GM19324 (cell line): ENCODE results near the gene GMDS.

ENCODE experiments used
- ATAC-seq: cut with Tn5 transposase; IDR thresholded peaks from one replicate; pipeline ENCODE4 v1.9.1; 2021; ENCODE audit warnings: mild to moderate bottlenecking, moderate library complexity; ENCODE audit not compliant: unreplicated experiment, low FRiP score

GMDS gene

DNA sequence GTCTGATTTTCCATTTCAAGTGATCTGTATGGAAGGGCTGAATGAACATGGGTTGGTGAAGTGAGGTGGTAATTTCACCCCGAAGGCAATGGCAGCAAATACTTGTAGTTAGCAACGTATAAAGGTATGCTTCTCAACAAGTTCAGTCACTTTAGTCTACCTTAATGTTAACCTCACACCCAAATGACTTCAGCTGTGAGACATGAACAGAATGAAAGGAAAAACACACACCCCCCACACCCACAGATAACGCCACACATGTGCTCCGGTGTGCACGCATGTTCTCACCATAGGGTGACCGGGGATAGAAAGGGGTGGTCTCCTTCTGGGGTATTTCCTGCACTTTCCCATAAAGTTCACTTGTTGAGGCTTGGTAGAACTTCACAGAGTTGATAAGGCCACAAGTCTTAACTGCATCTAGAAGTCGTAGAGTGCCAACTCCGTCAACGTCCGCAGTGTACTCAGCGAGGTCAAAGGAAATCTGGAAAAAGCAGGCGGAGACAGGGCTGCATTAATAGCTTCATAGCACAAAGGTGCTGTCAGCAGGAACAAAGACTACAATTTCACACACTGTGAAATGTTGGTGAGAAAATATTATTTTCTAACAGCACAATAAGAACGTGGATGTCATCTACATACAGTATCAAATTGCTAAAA, 284.8 kb downstream of the GMDS start:
- no peak for ATAC-seq

- ATAC-seq = no peak
These were observed 287.1 kb downstream of the GMDS start for GRCh38 chr6:1958257-1958656.

GRCh38 chr6:1957746-1958145, 287.7 kb downstream of the GMDS start:
- ATAC-seq = no peak

- ATAC-seq = no peak
These were observed 292.6 kb downstream of the GMDS start for GRCh38 chr6:1952740-1953360.

DNA sequence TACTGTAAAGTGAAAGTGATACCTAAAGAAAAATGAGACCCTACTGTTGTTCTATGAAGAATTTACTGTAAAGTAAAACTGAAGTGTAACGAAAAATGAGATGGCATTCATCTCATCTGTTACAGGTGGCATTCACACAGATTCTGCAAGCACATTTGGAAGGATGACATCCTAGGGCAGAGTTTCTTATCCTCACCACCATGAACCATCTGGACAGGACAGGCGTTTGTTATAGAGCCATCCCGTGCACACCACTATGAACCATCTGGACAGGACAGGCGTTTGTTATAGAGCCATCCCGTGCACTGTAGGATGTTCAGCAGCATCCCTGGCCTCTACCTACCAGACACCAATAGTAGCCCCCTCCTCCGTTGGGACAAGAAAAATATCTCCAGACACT, 294.8 kb downstream of the GMDS start:
- ATAC-seq = no peak

- no peak for ATAC-seq
These were observed 295.9 kb downstream of the GMDS start for GRCh38 chr6:1949538-1949937.

- ATAC-seq = no peak
These were observed 297.5 kb downstream of the GMDS start for GRCh38 chr6:1947922-1948321.

DNA sequence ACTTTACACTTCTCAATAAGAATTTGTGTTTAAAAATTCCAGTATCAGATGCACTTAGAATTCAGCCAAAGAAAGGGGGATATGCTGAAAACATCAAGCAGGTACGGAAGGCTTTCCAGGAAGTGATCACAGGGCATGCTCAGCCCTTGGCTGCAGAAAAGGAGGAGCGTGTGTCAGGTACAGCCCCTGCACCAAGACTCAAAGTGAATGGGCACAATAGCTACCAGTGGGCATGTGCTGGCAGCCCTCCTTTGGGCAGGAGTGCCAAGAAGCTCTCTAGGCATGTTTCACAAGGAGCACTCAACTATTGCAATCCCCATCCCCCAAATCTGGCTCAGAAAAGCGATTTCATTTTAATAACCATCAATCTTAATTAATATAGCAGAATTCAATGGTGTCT, 298.8 kb downstream of the GMDS start:
- ATAC-seq = no peak

DNA sequence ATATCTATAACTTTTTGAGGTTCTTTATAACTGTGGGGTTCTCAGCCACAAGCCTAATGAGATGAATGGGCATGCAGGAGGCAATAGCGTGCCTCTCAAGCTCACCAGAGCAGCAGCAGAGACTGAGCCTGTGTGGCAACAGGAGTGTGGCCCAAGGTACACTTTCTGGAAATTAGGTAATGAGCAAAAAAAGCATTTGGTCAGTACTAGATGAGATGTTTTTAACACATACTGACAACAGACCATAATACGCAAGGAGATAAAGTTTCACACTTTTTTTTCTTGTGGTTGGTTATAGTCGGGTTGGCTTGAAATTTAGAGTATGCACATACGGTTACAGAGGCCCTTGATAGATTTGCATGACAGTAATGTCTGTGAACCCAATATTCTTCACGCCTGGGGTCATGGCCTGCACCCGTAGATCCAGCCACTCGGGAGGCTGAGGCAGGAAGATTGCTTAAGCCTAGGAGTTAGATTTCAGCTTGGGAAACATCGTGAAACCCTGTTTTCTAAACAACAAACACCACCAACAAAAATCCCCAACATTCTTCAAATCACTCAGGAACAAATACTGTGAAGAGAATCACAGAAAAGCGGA, 300.1 kb downstream of the GMDS start:
- no peak for ATAC-seq

DNA sequence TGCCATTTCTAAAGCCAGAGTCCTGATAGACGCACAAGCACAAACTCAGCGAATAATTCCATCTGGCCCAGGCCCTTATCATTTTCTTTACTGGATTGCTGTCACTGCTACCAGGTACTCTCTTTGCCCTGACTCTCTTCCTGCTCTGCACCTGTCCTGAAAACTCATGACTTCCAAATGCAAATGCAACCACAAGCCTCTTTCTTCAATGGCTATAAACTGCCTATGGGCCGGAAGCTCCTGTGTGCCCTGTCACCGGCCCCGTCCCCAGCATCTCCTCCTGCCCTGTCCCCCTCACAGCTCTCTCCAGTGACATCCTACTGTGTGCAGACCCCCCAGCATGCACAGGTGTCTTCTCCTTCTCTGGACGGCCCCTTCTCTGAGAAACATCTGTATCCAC, 302.6 kb downstream of the GMDS start:
- ATAC-seq = peak; percentile 68

DNA sequence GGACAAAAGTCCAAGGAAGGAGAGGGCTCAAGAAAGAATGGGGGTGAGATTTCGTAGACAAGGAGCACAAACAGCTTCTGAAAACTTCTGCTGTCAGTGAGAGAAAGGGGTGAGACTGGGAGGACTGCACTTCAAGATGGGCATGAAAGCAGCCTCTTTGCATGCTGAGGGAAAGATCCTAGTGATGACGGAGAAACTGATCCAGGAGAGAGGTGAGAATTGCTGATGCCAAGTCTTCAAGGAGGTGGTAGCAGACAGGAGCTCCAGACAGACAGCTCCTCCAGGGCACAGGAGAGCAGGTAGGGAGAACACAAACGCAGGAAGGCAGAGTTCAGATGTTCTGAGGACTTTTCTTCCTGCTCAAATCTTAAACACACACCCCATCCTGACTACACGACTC, 303.9 kb downstream of the GMDS start:
- ATAC-seq = no peak

DNA sequence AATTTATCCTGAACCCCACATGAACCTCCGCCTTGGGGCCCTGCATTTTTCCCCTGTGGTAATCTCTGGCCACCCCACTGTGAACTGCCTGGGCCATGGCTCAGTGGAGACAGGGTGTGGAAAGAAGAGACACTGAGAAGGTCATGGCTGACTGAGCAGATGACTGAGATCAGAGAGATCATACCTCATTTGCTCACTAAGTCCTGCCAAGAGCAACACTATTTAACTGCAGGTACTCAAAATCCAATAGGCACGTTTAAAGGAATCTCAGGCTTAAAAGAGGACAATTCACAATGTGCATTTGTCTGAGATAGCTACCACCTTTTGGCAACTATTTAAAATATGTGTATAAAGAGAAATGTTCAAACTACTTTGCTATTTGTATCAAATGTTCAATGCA, 305.0 kb downstream of the GMDS start:
- ATAC-seq = no peak

DNA sequence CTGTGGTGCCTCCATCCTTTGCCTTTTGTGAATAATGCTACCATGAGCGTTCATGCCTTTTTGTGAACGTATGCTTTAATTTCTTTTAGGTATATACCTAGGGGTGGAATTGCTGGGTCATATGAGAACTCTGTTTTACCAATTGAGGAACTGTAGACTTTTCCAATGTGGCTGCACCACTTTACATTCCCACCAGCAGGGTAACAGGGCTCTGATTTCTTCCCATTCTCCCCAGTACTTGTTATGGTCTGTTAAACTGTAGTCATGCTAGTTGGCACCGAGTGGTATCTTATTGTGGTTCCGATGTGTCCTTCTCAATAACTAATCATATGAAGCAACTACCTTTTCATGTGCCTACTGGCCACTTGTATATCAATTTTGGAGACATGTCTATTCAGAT, 312.1 kb downstream of the GMDS start:
- ATAC-seq = no peak

GRCh38 chr6:1931817-1932216, 313.6 kb downstream of the GMDS start:
- ATAC-seq = no peak

- no peak for ATAC-seq
These were observed 315.0 kb downstream of the GMDS start for GRCh38 chr6:1930356-1930755.

DNA sequence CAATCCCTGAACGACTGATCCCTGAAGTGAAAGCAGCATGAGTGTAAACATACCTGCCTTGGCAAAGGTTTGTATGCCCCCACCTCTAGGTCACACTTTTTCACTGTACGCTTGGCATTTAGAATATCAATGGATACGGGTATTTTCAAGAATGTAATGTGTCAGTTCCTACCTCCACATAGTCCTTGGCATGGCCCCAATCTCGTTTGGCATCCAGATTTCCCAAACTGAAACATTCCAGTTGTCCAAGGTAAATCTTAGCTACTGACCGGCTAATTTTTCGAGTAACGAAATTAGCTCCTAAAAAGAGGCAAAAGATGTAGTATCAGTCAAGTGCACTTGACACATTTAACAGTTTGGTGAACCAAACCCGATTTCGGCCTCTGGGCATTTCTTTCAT, 315.5 kb downstream of the GMDS start:
- no peak for ATAC-seq

DNA sequence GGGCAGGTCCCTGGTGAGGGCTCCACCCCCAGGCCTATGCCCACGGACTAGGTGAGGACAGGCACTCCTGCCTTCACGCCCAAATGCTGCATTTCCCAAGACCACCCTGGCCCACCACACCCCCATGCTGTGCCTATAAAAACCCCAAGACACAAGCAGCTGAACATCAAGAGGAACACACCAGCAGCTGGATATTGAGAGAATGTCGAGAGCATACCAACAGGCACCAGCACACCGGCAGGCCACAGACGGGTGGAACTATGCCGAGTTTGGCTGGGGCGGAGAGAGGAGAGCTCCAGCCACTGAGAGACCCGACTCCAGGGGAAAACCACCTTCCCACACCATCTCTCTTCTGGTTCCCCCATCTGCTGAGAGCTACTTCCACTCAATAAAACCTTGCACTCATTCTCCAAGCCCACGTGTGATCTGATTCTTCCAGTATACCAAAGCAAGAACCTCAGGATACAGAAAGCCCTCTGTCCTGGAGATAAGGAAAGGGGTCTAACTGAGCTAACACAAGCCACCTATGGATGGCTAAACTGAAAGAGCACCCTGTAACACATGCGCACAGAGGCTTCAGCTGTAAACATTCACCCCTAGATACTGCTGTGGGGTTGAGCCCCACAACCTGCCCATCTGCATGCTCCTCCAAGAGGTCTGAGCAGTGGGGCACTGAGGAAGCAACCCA, 319.5 kb downstream of the GMDS start:
- no peak for ATAC-seq

DNA sequence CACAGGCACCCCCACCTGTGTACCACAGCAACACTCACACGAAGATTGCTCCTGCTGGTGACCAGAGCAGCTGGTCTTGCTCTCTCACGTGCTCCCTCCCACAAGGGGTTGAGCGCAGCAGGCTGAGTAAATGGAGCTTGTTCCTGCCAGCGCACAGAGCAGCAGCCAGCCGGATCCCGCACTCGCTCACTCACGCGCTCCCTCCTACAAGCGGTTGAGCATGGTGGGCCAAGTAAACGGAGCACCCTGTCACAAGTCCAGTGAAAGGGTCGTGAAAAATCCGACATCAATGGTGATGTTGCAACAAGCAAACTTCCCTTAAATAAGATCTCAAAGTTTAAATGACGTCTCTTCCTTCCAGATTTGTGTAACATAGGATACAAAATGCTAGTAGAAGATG, 322.0 kb downstream of the GMDS start:
- no peak for ATAC-seq

DNA sequence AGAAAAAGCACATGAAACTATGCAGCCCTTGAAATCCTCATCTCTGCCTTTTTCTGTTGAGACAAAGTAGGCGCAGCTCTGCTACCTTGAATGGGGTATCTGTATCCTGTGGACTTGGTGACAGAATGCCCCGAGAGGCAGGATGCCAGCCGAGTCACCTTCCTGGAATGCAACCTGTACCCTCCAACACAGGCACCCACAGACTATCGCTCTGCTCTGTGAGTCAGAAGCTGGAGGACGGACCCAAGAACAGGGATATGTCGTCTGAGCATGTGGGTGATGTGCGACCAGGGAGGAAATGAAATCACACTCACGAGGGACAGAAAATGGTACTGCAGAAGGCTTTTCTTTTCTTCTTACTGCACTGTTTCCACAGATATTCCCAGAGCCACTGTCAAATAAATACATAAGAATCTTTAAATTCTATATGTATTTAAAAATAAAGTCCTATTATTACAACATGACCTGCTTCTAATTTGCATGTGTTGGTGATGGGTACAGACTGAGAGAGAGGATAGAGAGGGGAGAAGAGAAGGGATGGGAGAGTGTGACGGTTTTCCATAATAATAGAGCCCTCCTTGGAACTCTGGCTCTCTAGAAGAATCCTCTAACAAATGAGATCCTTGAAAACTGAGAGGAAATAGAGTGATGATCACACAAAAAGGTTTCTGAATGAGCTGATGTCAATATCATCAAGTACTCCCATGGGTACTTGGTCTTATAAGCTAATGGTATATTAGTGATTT, 327.6 kb downstream of the GMDS start:
- no peak for ATAC-seq

DNA sequence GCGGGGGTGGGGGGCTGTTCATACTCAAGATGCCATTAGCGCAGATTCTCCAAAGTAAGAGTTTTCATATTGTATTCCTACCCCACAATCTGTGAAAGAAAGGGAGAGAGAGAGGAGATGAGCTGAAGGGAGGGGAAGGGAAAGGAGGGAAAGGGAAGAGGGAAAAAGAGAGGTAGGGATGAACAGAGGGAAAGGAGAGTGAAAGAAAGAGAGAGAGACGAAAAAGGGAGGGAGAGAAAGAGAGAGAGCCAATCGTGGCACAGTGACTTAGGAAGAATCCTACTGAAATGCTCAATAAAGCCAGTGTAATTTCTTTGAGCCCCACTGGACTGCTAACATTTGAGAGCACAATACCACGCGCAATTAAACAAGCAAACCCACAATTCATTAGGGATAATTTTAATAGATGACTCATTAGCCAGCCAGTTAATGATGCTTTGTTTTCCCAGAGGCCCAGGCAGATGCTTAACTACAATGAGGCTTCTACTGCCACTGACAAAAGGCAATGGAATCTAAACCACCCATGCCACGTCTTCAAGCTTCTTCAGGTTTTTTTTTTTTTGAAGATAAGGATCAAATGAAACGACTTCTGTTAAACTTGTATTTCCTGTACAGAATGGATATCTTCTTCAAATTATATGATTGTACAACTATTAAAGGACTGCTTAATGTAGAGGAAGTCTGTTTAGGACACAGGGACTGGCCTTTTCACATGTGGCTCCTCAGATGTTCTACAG, 328.9 kb downstream of the GMDS start:
- ATAC-seq = no peak
